ENCODE results near the gene RPRD1B.

GRCh38 chr20:38117205-38117604 lies 83.7 kb downstream of the RPRD1B start:
- TF ChIP-seq EZH2 (IDR thresholded peaks at IDR 0.05; ENCODE audit: borderline replicate concordance) = no peak
- no peak for TF ChIP-seq EZH2phosphoT487 (IDR thresholded peaks at IDR 0.05; ENCODE audit: low read depth, severe bottlenecking, unreplicated experiment)
